Measurements from ENCODE around the gene KBTBD8.

Gene KBTBD8

DNA sequence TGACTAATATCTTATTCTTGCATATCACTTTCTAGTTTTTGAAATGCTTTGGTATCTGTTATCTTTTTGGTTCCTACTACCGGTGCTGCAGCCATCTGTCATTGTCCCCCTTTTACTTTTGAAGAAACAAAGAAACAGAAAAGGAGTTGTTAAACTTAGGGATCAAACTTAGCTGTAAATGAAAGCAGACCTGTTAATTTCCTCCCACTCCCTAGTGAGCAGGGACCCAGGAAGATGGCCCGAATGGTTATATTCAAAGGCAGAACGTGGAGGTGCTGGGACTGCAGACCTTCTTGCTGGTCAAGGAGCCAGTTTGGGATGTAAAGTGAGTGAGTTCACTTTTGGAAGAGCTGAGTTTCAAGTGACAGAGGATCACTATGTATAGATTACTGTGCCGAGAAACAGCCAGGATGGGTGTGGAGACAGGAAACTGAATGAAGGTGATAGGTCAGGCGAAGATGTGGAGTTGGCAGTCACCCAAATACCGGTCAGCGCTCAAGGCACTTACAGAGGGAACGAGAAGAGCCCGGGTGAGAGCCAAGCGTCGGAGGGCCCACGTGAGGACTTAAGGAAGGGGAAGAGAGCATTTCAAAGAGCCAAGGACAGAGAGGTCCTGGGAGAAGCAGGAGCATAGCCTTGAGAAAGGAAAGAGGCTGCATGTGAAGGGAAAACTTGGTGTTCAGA is 20.1 kb downstream of the KBTBD8 start:
- no peak for TF ChIP-seq CTCF (IDR thresholded peaks at IDR 0.05; ENCODE audit: low read depth, low read length)
- no peak for DNase-seq (ENCODE audit: extremely low read depth, low read depth)

GRCh38 chr3:67018789-67019526 is 20.9 kb downstream of the KBTBD8 start:
- no peak for TF ChIP-seq CTCF (IDR thresholded peaks at IDR 0.05; ENCODE audit: low read depth, low read length)
- no peak for DNase-seq (ENCODE audit: extremely low read depth, low read depth)

DNA sequence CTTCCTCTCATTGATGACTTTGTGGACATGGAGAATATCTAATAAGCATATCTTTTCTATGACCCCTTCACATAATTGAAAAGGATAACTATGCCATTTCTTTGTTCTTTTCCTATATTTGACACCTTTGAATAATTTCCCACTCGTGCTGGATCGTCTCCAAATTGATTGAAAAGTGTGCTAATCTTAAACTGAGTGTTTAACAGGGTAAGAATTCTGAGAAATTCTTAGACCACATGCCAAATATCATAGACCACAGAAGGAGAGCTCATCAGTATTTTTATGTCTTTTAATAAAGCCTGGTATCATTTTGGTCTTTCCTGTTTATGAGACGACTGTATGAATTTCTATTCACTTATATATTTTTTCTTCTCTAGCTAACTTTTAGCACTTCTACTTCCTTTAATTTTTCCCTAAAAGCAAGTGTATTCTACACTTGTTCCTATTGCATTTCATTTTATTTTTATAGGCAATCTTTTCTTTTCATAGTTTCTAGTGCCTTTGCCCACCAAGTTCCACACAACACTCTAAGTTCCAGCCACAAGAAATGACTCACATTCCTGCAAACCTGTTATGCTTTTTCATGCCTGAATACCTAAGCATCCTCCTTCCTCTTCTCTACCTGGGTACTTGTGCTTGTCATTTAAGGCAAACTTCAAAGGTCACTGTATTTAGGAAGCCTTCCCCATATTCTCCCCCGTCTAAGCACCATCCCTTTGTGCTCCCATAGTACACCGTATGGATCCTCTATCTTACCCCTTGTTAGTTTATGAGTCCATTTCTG is 30.1 kb downstream of the KBTBD8 start:
- DNase-seq (ENCODE audit: extremely low read depth, low read depth): no peak
- no peak for TF ChIP-seq CTCF (IDR thresholded peaks at IDR 0.05; ENCODE audit: low read depth, low read length)

- no peak for TF ChIP-seq CTCF (IDR thresholded peaks at IDR 0.05; ENCODE audit: low read depth, low read length)
- no peak for DNase-seq (ENCODE audit: extremely low read depth, low read depth)
These were observed 33.0 kb downstream of the KBTBD8 start for GRCh38 chr3:67030785-67031740.

DNA sequence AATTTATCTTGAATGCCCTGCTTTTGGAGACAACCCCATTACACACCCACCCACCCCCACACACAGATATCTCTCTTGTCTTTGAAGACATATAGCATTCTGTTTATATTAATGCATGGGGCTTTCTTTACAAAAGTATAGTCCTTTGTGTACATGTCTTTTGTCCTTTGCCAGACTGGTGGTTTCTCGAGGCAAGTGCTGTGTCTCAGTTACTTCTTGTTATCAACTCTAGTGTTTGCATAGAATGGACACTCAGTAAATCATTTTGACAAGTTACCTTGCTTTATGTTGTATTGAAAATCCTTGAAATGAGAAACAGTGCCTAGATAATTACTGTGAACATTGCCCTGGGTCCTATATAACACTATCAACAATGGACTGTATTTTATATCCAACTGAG is 33.9 kb downstream of the KBTBD8 start:
- TF ChIP-seq CTCF (IDR thresholded peaks at IDR 0.05; ENCODE audit: low read depth, low read length): no peak
- DNase-seq (ENCODE audit: extremely low read depth, low read depth): no peak

DNA sequence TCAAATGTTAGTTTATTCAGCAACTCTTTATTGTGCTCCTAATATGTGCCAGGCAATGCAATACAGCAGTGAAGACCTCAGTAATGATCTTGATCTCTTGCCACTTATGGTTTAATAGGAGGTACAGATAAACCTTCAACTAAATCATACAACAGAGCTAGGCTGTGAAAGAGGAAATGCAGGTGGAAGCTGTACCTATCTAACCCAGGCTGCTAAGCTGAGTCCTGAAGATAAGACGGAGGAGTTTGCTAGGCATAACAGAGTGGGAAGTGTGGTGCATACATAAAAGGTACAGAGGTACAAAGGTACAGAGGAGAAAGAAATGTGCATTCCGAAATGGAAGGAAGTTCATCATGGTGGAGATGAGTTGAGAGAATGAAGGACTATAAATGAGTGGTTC is 35.0 kb downstream of the KBTBD8 start:
- DNase-seq (ENCODE audit: extremely low read depth, low read depth): no peak
- TF ChIP-seq CTCF (IDR thresholded peaks at IDR 0.05; ENCODE audit: low read depth, low read length): no peak
